ENCODE measurements around the gene C12orf54. TPM values are rescaled to one million over a fixed set of nuclear protein-coding genes. Genes with fewer than 3 reads are reported as not detected.

The C12orf54 gene
- polyA plus RNA-seq, 1 of the 3 experiments (the other 2 are of a cell fraction), result not detected

GRCh38 chr12:48532601-48533000, 50.3 kb downstream of the C12orf54 start:
- Histone ChIP-seq H3K36me3 (replicated peaks in 1 of 2; ENCODE audit: control insufficient read depth in 1 of 2, insufficient read depth in 2 of 2, low read length in 1 of 2) (no peaks in the 10 kb centered on the region), H3K4me1 (ENCODE audit: control insufficient read depth in 1 of 2, insufficient read depth in 2 of 2, low read depth in 1 of 2, low read length in 1 of 2) (no peaks in the 10 kb centered on the region), H3K79me2 (ENCODE audit: insufficient read depth) (no peaks in the 10 kb centered on the region), H3K9me2 (no peaks in the 10 kb centered on the region), H3K9me3 (no peaks in the 10 kb centered on the region), H3K9ac (no peak overlapping the region), H3K4me2 (no peak overlapping the region), H3K27ac (ENCODE audit: low read depth in 2 of 2, low read length in 1 of 2) (no peak overlapping the region), H3F3A (replicated peaks; ENCODE audit: insufficient read depth) (no peaks in the 10 kb centered on the region), H4K20me1 (ENCODE audit: insufficient read depth) (no peaks in the 10 kb centered on the region), H2AFZ (ENCODE audit: low read depth) (no peak overlapping the region), H3K4me3 (ENCODE audit: low read depth in 2 of 2, low read length in 1 of 2) (no peak overlapping the region), H3K27me3 (ENCODE audit: insufficient read depth) (0 out of 2 replicates have a peak, but pooled peaks cover 10% of the 10 kb centered on the region)
- ChIA-PET CTCF (no interaction called here), POLR2A (no interaction called here)
- no peak for TF ChIP-seq EZH2phosphoT487 (IDR thresholded peaks at IDR 0.05; ENCODE audit: borderline replicate concordance, low read depth)
- TF ChIP-seq, protein P1, sequence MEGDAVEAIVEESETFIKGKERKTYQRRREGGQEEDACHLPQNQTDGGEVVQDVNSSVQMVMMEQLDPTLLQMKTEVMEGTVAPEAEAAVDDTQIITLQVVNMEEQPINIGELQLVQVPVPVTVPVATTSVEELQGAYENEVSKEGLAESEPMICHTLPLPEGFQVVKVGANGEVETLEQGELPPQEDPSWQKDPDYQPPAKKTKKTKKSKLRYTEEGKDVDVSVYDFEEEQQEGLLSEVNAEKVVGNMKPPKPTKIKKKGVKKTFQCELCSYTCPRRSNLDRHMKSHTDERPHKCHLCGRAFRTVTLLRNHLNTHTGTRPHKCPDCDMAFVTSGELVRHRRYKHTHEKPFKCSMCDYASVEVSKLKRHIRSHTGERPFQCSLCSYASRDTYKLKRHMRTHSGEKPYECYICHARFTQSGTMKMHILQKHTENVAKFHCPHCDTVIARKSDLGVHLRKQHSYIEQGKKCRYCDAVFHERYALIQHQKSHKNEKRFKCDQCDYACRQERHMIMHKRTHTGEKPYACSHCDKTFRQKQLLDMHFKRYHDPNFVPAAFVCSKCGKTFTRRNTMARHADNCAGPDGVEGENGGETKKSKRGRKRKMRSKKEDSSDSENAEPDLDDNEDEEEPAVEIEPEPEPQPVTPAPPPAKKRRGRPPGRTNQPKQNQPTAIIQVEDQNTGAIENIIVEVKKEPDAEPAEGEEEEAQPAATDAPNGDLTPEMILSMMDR (IDR thresholded peaks at IDR 0.05), result no peak
- no peak for TF ChIP-seq TEAD4 (IDR thresholded peaks at IDR 0.05; ENCODE audit: borderline replicate concordance, insufficient read depth)
- TF ChIP-seq RXRA (IDR thresholded peaks at IDR 0.05; ENCODE audit: borderline replicate concordance, low read depth), result no peak
- TF ChIP-seq JUND (IDR thresholded peaks at IDR 0.05), result no peak
- DNase-seq, result no peak

- WGBS (ENCODE audit: low lambda C conversion rate), result 0% methylated on average over 1 of the region's 1 CpG
- H3K9me3 ChIP-seq, result no peaks in the 10 kb centered on the region
- no peaks in the 10 kb centered on the region; the same call in 1 of the 2 replicates for H3K27me3 ChIP-seq (ENCODE audit: insufficient read depth)
- no peak overlapping the region for H3K9ac ChIP-seq
- H3K4me3 ChIP-seq (ENCODE audit: low read depth in 2 of 2, low read length in 1 of 2), result no peak overlapping the region
- DNase-seq, result no peak
- H3K4me1 ChIP-seq (ENCODE audit: control insufficient read depth in 1 of 2, insufficient read depth in 2 of 2, low read depth in 1 of 2, low read length in 1 of 2), result no peaks in the 10 kb centered on the region
- no peak for TF ChIP-seq ELF1 (IDR thresholded peaks at IDR 0.05)
- TF ChIP-seq, protein P2, sequence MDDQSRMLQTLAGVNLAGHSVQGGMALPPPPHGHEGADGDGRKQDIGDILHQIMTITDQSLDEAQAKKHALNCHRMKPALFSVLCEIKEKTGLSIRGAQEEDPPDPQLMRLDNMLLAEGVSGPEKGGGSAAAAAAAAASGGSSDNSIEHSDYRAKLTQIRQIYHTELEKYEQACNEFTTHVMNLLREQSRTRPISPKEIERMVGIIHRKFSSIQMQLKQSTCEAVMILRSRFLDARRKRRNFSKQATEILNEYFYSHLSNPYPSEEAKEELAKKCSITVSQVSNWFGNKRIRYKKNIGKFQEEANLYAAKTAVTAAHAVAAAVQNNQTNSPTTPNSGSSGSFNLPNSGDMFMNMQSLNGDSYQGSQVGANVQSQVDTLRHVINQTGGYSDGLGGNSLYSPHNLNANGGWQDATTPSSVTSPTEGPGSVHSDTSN (IDR thresholded peaks at IDR 0.05), result no peak
- TF ChIP-seq EZH2phosphoT487 (IDR thresholded peaks at IDR 0.05; ENCODE audit: borderline replicate concordance, low read depth), result no peak
- TF ChIP-seq SMC3 (IDR thresholded peaks at IDR 0.05; ENCODE audit: low read depth, low read length), result no peak
- TF ChIP-seq MXI1 (IDR thresholded peaks at IDR 0.05; ENCODE audit: low read depth, low read length), result no peak
- no peak for TF ChIP-seq USF1 (IDR thresholded peaks at IDR 0.05; ENCODE audit: borderline replicate concordance, low read depth)
- H3K36me3 ChIP-seq (replicated peaks in 1 of 2; ENCODE audit: control insufficient read depth in 1 of 2, insufficient read depth in 2 of 2, low read length in 1 of 2), result no peaks in the 10 kb centered on the region
- no peak overlapping the region for H2AFZ ChIP-seq (ENCODE audit: low read depth)
- H3K9me2 ChIP-seq, result no peaks in the 10 kb centered on the region
- ChIA-PET CTCF (no interaction called here), POLR2A (no interaction called here)
- H3K4me2 ChIP-seq, result no peak overlapping the region
- no peaks in the 10 kb centered on the region for H4K20me1 ChIP-seq (ENCODE audit: insufficient read depth)
- H3K27ac ChIP-seq (ENCODE audit: low read depth in 2 of 2, low read length in 1 of 2), result no peak overlapping the region
- H3K79me2 ChIP-seq (ENCODE audit: insufficient read depth), result no peaks in the 10 kb centered on the region
- no peaks in the 10 kb centered on the region for H3F3A ChIP-seq (replicated peaks; ENCODE audit: insufficient read depth)
Observed at GRCh38 chr12:48536602-48537001, 54.3 kb downstream of the C12orf54 start.
